HCEC 1CT (cell line): ENCODE measurements around the gene LYPD8.

Experiments used
- DNase-seq: peaks from one replicate; pipeline ENCODE4 v3.0.0-alpha.2; 2017

The LYPD8 gene

DNA sequence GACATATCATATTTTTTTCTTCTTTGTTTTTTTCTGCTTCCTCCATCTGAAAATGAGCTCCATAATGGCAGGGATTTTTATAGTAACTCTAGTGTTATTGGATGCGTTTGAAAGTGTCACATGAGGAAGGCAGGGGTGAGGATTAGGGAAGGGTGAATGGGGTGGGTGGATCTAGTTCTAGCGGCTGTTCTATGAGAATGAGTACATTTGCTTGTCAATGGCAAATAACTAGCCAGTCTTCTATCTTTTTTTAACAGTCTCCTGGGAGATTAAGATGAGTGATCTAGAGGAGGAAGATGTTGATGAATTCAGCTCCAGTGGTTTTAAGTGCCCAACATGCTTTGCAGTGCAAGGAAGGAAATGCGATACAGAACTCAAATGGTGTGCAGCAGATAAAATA is 58.8 kb downstream of the LYPD8 start:
- DNase-seq = no peak

DNA sequence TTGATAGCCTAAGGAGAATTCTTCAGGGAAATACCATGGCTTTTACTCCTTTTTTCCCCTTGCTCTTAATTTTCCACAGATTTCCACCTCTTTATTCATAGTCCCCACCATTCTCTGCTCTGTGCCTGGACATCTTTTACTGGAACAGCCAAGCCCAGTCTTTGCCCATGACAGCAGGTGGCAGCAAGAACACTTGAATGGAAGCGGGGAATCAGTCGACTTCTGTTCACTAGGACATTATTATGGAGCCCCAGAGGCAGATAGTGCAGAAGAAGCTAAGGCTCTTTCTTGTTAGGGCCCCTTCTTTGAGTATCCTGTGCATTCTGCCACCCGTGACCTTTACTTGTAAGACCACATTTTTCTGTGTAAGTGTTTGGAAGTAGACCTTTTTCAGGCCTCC is 59.3 kb downstream of the LYPD8 start:
- DNase-seq = no peak

DNA sequence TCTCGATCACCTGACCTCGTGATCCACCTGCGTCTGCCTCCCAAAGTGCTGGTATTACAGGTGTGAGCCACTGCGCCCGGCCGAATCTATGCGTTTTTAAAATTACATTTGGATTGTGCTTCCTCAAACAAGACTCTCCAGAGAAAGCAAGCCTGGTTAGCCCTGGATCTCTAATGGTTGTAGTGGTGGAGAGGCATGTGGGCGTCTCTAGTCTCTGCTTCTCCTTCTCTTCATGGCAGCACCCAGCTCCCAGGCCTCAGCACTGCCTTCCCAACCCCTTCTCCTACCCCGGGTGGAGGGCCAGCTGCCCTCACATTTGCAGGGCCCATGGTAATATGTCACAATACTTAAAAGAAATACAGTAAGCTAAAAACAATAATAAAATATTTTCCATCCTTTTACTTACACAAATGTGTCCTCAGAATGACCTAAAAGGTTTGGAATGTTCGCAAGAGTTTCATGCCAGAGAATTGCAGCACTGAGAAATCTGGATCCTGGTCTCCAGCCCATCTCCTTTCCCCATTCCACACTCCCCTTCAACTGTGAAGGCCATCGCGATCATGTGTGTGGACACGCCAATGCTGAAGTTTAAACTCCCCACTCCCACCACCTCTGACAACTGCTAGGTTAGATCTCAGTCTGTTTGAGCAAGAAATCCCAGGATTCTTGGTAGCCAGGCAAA is 60.0 kb downstream of the LYPD8 start:
- DNase-seq = no peak

DNA sequence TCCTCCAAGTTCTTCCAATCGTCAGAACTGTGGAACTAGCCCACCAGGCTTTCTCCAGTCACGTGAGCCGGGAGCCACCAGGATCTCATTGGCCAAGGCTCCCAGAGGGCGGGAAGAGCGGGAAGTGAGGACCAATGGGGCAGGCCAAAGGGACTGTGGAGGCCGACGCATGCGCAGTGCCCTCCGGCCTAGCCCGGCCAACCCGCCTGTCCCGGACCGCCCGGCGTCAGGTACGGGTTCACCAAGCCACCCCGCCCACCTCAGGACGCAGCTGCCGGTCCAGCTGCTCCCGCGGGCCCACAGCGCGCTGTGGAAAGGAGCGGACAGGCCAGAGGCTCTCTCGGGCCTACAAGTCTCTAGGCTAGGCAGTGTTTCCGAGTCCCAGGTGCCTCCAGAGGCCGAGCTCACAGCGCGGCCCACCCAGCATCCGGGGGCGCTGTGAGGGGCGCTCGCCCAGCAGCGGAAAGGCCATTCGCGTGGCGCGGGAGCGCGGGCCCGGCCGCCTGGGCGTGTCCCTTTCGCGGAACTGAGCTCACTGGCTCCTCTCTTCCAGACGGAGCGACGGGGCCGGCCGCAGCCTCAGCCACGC is 63.9 kb downstream of the LYPD8 start:
- DNase-seq = no peak
